Hepatocyte (in vitro differentiated cells): ENCODE data around the gene SBF1. TPM values are rescaled to one million over a fixed set of nuclear protein-coding genes. Genes with fewer than 3 reads are reported as not detected.

Experiments
- DNase-seq: peaks from one replicate; pipeline ENCODE4 v3.0.0-alpha.2; 2016; ENCODE audit warnings: low spot score
- H2AFZ ChIP-seq: fragments of 200-600 bp; sonication (generic); 2 replicates; pipeline ENCODE4 v1.6.0; 2016; ENCODE audit warnings: antibody characterized with exemption, mild to moderate bottlenecking
- H3K27ac ChIP-seq: fragments of 200-600 bp; sonication (generic); 2 replicates; pipeline ENCODE4 v1.5.1; 2016; ENCODE audit warnings: mild to moderate bottlenecking
- H3K27me3 ChIP-seq: fragments of 200-600 bp; sonication (generic); 2 replicates; pipeline ENCODE4 v1.6.1; 2016
- H3K36me3 ChIP-seq: fragments of 200-600 bp; sonication (generic); replicated peaks from 2 replicates; pipeline ENCODE4 v1.5.1; 2016; ENCODE audit warnings: low read depth; ENCODE audit not compliant: insufficient read depth
- H3K4me1 ChIP-seq: fragments of 200-600 bp; sonication (generic); 2 replicates; pipeline ENCODE4 v1.5.1; 2016; ENCODE audit warnings: mild to moderate bottlenecking, moderate library complexity; ENCODE audit not compliant: insufficient read depth
- H3K4me2 ChIP-seq: fragments of 200-600 bp; sonication (generic); 2 replicates; pipeline ENCODE4 v1.6.0; 2016
- H3K4me3 ChIP-seq: fragments of 200-600 bp; sonication (generic); 2 replicates; pipeline ENCODE4 v1.5.1; 2016; ENCODE audit warnings: mild to moderate bottlenecking
- H3K79me2 ChIP-seq: fragments of 200-600 bp; sonication (generic); 2 replicates; pipeline ENCODE4 v1.6.0; 2017; ENCODE audit warnings: mild to moderate bottlenecking
- H3K9me2 ChIP-seq: fragments of 200-600 bp; sonication (generic); replicated peaks from 2 replicates; pipeline ENCODE4 v1.6.0; 2017; ENCODE audit warnings: mild to moderate bottlenecking; ENCODE audit not compliant: insufficient read depth
- H3K9me3 ChIP-seq: fragments of 200-600 bp; sonication (generic); 2 replicates; pipeline ENCODE4 v1.5.1; 2016; ENCODE audit warnings: low read depth, mild to moderate bottlenecking
- H4K20me1 ChIP-seq: fragments of 200-600 bp; sonication (generic); 2 replicates; pipeline ENCODE4 v1.6.0; 2016; ENCODE audit warnings: mild to moderate bottlenecking; ENCODE audit not compliant: insufficient read depth, poor library complexity, severe bottlenecking
- EZH2 ChIP-seq: fragments of 200-600 bp; sonication (generic); IDR thresholded peaks from 2 replicates; pipeline ENCODE4 v1.6.1; 2016; ENCODE audit warnings: antibody characterized with exemption, mild to moderate bottlenecking, borderline replicate concordance
- EZH2phosphoT487 ChIP-seq: fragments of 200-600 bp; sonication (generic); IDR thresholded peaks from one replicate; pipeline ENCODE4 v1.6.1; 2018; ENCODE audit warnings: antibody characterized with exemption, mild to moderate bottlenecking, low read depth, moderate library complexity; ENCODE audit not compliant: unreplicated experiment, severe bottlenecking
- WGBS: methylation state at CpG from one replicate; pipeline ENCODE4 v1.1.6; 2016; ENCODE audit warnings: low lambda C conversion rate; ENCODE audit errors: missing lambda C conversion rate; 5-methylcytosine and 5-hydroxymethylcytosine counted together
- polyA plus RNA-seq: library from polyadenylated mRNA; unstranded; fragments of >200 nt; fragmentation: Nextera tagmentation; extraction: Ambion mirVana; gene quantifications from 2 replicates; pipeline ENCODE4 v1.2.1, GENCODE V29; 2016
- total RNA-seq: library from RNA; depleted of rRNA; stranded (reverse); fragments of >200 nt; gene quantifications from 2 replicates; pipeline ENCODE4 v1.2.3, GENCODE V29; 2014
- TF ChIP-seq, protein P1 (sequence below): fragments of 200-600 bp; sonication (generic); IDR thresholded peaks from 2 replicates; pipeline ENCODE4 v1.5.1; 2016; ENCODE audit warnings: antibody characterized with exemption, mild to moderate bottlenecking; ENCODE audit not compliant: poor library complexity

Gene SBF1
- total and polyA plus RNA-seq, 2 experiments from 2014 or later = 34.5 to 49.5 TPM

DNA sequence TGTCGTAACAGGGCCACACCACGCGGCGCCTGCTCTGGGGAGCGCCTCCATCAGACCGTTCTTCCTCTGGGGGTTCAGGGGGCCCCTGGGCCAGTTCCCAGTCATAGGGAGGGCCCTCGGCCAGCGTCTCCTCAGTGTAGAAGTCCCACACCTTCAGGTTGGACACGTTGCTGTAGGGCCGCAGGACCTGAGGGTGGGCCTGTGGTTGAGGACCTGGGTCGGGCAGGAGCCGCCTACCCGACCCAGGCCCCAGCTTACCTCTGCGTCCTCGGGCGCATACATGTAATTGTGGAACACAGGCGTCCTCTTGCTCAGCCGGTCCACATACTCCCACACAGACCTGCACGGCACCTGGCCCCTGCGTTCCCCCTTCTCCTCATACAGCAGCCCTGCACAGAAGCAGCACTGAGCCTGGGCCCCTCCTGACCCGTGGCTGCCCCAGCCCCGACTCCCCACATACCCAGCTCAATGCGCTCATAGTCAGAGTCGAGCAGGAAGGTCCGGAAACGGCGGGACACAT lies 20.2 kb downstream of the SBF1 start:
- H3K27ac ChIP-seq = no peak overlapping the region
- H3K9me3 ChIP-seq = no peaks in the 10 kb centered on the region
- H3K79me2 ChIP-seq = no peaks in the 10 kb centered on the region
- no peak for DNase-seq
- TF ChIP-seq EZH2phosphoT487 (no peak), EZH2 (no peak)
- TF ChIP-seq, protein P1, sequence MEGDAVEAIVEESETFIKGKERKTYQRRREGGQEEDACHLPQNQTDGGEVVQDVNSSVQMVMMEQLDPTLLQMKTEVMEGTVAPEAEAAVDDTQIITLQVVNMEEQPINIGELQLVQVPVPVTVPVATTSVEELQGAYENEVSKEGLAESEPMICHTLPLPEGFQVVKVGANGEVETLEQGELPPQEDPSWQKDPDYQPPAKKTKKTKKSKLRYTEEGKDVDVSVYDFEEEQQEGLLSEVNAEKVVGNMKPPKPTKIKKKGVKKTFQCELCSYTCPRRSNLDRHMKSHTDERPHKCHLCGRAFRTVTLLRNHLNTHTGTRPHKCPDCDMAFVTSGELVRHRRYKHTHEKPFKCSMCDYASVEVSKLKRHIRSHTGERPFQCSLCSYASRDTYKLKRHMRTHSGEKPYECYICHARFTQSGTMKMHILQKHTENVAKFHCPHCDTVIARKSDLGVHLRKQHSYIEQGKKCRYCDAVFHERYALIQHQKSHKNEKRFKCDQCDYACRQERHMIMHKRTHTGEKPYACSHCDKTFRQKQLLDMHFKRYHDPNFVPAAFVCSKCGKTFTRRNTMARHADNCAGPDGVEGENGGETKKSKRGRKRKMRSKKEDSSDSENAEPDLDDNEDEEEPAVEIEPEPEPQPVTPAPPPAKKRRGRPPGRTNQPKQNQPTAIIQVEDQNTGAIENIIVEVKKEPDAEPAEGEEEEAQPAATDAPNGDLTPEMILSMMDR = no peak
- H3K4me1 ChIP-seq = no peaks in the 10 kb centered on the region
- H4K20me1 ChIP-seq = no peaks in the 10 kb centered on the region
- no peaks in the 10 kb centered on the region for H3K27me3 ChIP-seq
- H3K4me3 ChIP-seq = no peak overlapping the region
- WGBS = 96% methylated on average over 26 of the region's 27 CpGs
- no peaks in the 10 kb centered on the region for H3K36me3 ChIP-seq
- no peak overlapping the region for H3K4me2 ChIP-seq
- no peak overlapping the region for H2AFZ ChIP-seq
- no peaks in the 10 kb centered on the region for H3K9me2 ChIP-seq

DNA sequence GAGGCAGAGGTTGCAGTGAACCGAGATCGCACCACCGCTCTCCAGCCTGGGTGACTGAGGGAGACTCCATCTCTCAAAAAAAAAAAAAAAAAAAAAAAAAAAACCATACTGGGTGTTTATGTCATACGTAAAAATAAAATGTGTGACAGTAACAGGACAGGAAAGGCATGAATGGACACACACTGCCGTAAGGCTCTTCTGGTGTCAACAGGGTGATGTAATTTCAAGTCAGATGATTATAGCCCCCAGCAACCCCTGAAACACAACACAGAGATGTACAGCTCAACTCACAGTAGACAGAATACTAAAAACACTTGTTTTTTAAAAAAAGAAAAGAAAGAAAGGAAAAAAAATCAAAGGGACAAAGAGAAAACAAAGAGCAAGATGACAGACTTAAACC lies 22.2 kb downstream of the SBF1 start:
- Histone ChIP-seq H3K36me3 (no peaks in the 10 kb centered on the region), H3K79me2 (no peaks in the 10 kb centered on the region), H3K9me2 (no peaks in the 10 kb centered on the region), H3K4me3 (no peak overlapping the region), H3K9me3 (no peaks in the 10 kb centered on the region), H3K4me2 (no peak overlapping the region), H3K27ac (no peak overlapping the region), H2AFZ (no peak overlapping the region), H3K27me3 (no peaks in the 10 kb centered on the region), H3K4me1 (no peaks in the 10 kb centered on the region), H4K20me1 (no peaks in the 10 kb centered on the region)
- TF ChIP-seq EZH2 (no peak), EZH2phosphoT487 (no peak)
- TF ChIP-seq, protein P1 = no peak
- DNase-seq = no peak
- WGBS = 95% methylated on average over 5 of the region's 5 CpGs

DNA sequence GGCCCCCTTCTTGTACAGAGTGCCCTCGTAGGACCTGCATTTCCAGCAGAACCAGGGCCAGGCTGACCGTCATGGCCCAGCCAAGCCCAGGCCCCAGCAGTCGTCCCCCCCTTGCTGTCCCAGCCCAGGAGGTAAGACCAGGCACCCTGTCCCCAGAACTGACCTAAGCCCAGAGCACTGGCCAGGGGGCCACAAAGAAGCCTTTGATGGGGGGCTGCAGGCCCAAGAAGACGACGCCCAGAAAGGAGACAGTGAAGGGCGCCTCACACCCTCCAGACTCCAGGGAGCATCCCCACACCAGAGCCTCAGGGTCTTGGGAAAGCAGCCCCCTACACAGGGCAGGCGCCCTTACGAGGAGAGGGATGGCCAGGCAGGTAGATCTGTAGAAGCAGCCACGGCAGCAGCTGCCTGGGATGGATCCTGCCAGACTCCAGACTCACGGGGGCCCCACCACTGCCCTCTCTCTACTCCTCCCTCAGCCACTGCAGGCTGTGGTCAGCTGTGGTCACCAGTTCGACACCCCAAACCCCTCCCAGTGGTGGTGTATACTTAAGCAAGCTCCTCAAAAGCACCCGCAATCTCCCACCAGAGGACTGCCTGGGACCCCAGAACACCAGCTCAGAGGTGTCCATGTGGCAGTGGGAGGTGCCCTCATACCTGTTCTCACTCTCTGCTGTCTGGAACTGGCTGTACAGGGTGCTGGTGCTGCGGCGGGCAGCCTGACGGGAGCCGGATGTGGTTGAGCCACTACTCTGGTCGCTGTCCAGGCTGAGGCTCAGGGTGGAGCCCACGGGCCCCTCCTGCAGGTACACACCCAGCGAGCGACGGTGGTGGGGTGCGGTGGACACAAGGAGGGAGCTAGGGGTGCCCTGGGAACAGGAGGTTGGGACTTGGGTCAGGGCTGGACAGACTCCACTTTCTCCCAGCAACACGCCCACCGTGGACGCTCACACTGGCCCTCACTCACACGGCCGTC lies 27.0 kb downstream of the SBF1 start:
- Histone ChIP-seq H4K20me1 (no peaks in the 10 kb centered on the region), H2AFZ (no peak overlapping the region), H3K4me1 (no peaks in the 10 kb centered on the region), H3K79me2 (no peaks in the 10 kb centered on the region), H3K9me2 (no peaks in the 10 kb centered on the region), H3K9me3 (no peaks in the 10 kb centered on the region), H3K27ac (no peak overlapping the region), H3K27me3 (no peaks in the 10 kb centered on the region), H3K4me3 (no peak overlapping the region), H3K36me3 (no peaks in the 10 kb centered on the region), H3K4me2 (no peak overlapping the region)
- TF ChIP-seq EZH2 = no peak
- TF ChIP-seq, protein P1 = no peak
- no peak for TF ChIP-seq EZH2phosphoT487
- DNase-seq = no peak
- WGBS = 92% methylated on average over 27 of the region's 27 CpGs
